ENCODE results near the gene LRMDA.

The LRMDA gene

DNA sequence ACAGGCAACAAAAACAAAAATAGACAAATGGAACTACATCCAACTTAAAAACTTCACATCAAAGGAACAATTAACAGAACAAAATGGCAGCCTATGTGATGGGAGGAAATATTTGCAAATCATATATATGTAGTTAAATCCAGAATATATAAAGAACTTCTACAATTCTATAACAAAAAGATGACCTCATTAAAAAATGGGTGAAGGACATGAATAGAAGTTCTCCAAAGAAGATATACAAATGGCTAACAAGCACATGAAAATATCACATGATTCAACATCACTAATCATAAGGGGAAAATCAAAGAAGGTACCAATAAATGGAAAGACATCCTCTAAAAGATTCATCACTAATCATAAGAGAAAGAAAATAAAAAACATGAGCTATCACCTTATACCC is 416.1 kb downstream of the LRMDA start:
- Mint-ChIP-seq H3K4me3 (no peak overlapping the region), H3K36me3 (no peaks in the 10 kb centered on the region), H3K27ac (no peak overlapping the region), H3K9me3 (no peaks in the 10 kb centered on the region), H3K4me1 (no peaks in the 10 kb centered on the region), H3K27me3 (peaks cover 9% of the 10 kb centered on the region)
- no peak for ATAC-seq

- Mint-ChIP-seq H3K27me3 (no peaks in the 10 kb centered on the region), H3K36me3 (no peaks in the 10 kb centered on the region), H3K9me3 (no peaks in the 10 kb centered on the region), H3K27ac (no peak overlapping the region), H3K4me1 (no peaks in the 10 kb centered on the region), H3K4me3 (no peak overlapping the region)
- ATAC-seq = no peak
Observed at GRCh38 chr10:75851580-75852345, 420.3 kb downstream of the LRMDA start.

GRCh38 chr10:75852851-75853484 is 421.5 kb downstream of the LRMDA start:
- no peaks in the 10 kb centered on the region for H3K4me1 Mint-ChIP-seq
- no peaks in the 10 kb centered on the region for H3K9me3 Mint-ChIP-seq
- no peaks in the 10 kb centered on the region for H3K27me3 Mint-ChIP-seq
- ATAC-seq = no peak
- H3K4me3 Mint-ChIP-seq = no peak overlapping the region
- no peaks in the 10 kb centered on the region for H3K36me3 Mint-ChIP-seq
- no peak overlapping the region for H3K27ac Mint-ChIP-seq

DNA sequence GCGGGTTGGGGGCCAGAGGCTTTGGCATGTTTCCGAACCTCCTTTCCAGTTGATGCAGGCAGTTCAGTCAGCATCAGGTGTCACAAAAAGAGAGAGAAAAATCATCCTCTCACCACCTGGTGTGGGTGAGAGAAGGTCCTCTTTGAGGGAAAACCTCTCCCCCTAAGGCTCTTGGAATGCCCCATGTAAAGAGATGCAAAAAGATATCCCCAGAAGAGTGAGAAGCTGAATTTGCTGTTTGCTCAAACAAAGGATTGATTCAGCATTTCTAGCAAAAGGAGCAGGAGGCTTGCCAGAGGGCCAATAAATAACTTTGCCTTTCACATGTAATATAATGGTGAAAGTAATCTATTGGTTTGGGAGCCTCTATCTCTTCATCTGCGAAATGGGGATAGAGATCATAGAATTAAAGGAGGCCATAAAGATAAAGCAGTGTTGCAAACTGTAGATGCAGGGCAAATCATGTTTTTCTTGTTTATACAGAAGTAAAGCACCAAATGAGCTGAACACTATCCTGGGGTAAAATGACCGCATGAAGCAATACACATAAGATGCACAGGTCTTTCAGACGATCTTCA is 425.9 kb downstream of the LRMDA start:
- ATAC-seq = no peak
- no peak overlapping the region for H3K4me3 Mint-ChIP-seq
- no peaks in the 10 kb centered on the region for H3K4me1 Mint-ChIP-seq
- no peaks in the 10 kb centered on the region for H3K9me3 Mint-ChIP-seq
- H3K36me3 Mint-ChIP-seq = no peaks in the 10 kb centered on the region
- H3K27ac Mint-ChIP-seq = no peak overlapping the region
- no peaks in the 10 kb centered on the region for H3K27me3 Mint-ChIP-seq

GRCh38 chr10:75857896-75858295 is 426.5 kb downstream of the LRMDA start:
- Mint-ChIP-seq H3K4me3 (no peak overlapping the region), H3K27ac (no peak overlapping the region), H3K27me3 (no peaks in the 10 kb centered on the region), H3K4me1 (no peaks in the 10 kb centered on the region), H3K9me3 (no peaks in the 10 kb centered on the region), H3K36me3 (no peaks in the 10 kb centered on the region)
- ATAC-seq = no peak

GRCh38 chr10:75858339-75858738 is 426.9 kb downstream of the LRMDA start:
- no peak for ATAC-seq
- Mint-ChIP-seq H3K36me3 (no peaks in the 10 kb centered on the region), H3K4me3 (no peak overlapping the region), H3K27me3 (no peaks in the 10 kb centered on the region), H3K4me1 (no peaks in the 10 kb centered on the region), H3K27ac (no peak overlapping the region), H3K9me3 (no peaks in the 10 kb centered on the region)

GRCh38 chr10:75859141-75859540 is 427.7 kb downstream of the LRMDA start:
- Mint-ChIP-seq H3K4me1 (no peaks in the 10 kb centered on the region), H3K27ac (no peak overlapping the region), H3K36me3 (no peaks in the 10 kb centered on the region), H3K9me3 (no peaks in the 10 kb centered on the region), H3K4me3 (no peak overlapping the region), H3K27me3 (no peaks in the 10 kb centered on the region)
- no peak for ATAC-seq

DNA sequence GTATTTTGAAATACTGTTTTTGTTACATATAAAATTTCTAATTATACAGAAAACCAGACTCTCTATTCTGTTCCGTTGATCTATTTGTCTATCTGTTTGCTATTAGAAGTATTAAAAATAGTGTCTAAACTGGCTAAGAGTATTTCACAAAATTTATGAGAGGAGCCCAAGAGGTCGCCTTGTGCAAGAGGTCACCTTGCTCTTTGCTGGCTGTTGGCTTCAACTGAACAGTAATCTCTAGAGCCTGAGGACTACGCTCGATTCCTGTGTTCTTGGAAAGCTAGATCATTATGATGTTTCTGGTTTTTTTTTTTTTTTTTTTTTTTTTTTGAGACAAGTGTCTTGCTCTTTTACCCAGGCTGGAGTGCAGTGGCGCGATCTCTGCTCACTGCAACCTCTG is 428.6 kb downstream of the LRMDA start:
- no peaks in the 10 kb centered on the region for H3K4me1 Mint-ChIP-seq
- H3K36me3 Mint-ChIP-seq = no peaks in the 10 kb centered on the region
- H3K27ac Mint-ChIP-seq = no peak overlapping the region
- H3K9me3 Mint-ChIP-seq = no peaks in the 10 kb centered on the region
- no peaks in the 10 kb centered on the region for H3K27me3 Mint-ChIP-seq
- no peak overlapping the region for H3K4me3 Mint-ChIP-seq
- no peak for ATAC-seq

- H3K36me3 Mint-ChIP-seq = no peaks in the 10 kb centered on the region
- no peaks in the 10 kb centered on the region for H3K27me3 Mint-ChIP-seq
- no peak overlapping the region for H3K27ac Mint-ChIP-seq
- no peak overlapping the region for H3K4me3 Mint-ChIP-seq
- no peaks in the 10 kb centered on the region for H3K9me3 Mint-ChIP-seq
- no peak for ATAC-seq
- H3K4me1 Mint-ChIP-seq = no peaks in the 10 kb centered on the region
Observed at GRCh38 chr10:75861582-75861981, 430.2 kb downstream of the LRMDA start.

GRCh38 chr10:75862935-75863334 is 431.5 kb downstream of the LRMDA start:
- Mint-ChIP-seq H3K27ac (no peak overlapping the region), H3K36me3 (no peaks in the 10 kb centered on the region), H3K9me3 (no peaks in the 10 kb centered on the region), H3K27me3 (no peaks in the 10 kb centered on the region), H3K4me1 (no peaks in the 10 kb centered on the region), H3K4me3 (no peak overlapping the region)
- ATAC-seq = no peak

GRCh38 chr10:75864717-75865116 is 433.3 kb downstream of the LRMDA start:
- Mint-ChIP-seq H3K9me3 (no peaks in the 10 kb centered on the region), H3K27ac (no peak overlapping the region), H3K27me3 (no peaks in the 10 kb centered on the region), H3K4me1 (no peaks in the 10 kb centered on the region), H3K4me3 (no peak overlapping the region), H3K36me3 (no peaks in the 10 kb centered on the region)
- no peak for ATAC-seq

GRCh38 chr10:75865413-75866299 is 434.2 kb downstream of the LRMDA start:
- peaks cover under 1% of the 10 kb centered on the region for H3K9me3 Mint-ChIP-seq
- ATAC-seq = no peak
- no peak overlapping the region for H3K4me3 Mint-ChIP-seq
- H3K27ac Mint-ChIP-seq = no peak overlapping the region
- no peaks in the 10 kb centered on the region for H3K36me3 Mint-ChIP-seq
- no peaks in the 10 kb centered on the region for H3K4me1 Mint-ChIP-seq
- H3K27me3 Mint-ChIP-seq = no peaks in the 10 kb centered on the region

DNA sequence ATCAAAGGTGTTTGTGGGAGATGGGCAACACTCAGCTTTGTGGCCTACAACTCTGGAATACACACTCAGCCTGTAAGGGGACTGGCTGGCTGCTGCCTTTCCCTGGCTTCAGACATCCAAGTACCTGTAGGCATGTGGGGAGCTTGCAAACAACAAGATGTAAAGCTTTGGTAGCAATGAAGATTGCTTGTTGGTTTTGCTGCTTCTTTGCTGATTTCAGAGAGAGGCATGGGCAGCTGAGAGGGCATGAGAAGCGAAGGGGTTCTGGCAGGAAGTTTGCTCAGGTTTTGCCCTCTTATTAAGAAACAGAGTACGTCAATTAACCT is 434.8 kb downstream of the LRMDA start:
- H3K36me3 Mint-ChIP-seq = no peaks in the 10 kb centered on the region
- H3K4me3 Mint-ChIP-seq = no peak overlapping the region
- no peak overlapping the region for H3K27ac Mint-ChIP-seq
- no peaks in the 10 kb centered on the region for H3K4me1 Mint-ChIP-seq
- no peaks in the 10 kb centered on the region for H3K27me3 Mint-ChIP-seq
- H3K9me3 Mint-ChIP-seq = peaks cover 5% of the 10 kb centered on the region
- ATAC-seq = no peak

DNA sequence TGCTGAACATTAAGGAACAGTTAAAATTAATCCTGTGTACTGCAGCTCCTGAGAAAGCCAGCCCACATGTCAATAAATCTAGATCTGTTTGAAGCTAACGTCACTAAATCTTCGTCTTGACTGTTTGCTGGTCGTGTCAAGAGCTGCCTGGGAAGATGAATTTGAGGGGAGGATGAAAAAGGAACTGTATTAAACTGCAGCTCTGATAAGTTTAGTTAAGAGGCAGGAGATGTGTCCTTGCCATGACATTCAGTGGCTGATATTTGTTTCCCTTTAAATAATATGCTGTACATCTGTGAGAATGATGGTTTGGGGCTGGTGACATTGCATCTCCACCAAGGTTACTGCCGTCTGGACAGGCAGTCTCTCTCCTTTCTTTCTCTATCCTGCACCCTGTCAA is 435.3 kb downstream of the LRMDA start:
- Mint-ChIP-seq H3K36me3 (no peaks in the 10 kb centered on the region), H3K27me3 (no peaks in the 10 kb centered on the region), H3K9me3 (peaks cover 5% of the 10 kb centered on the region), H3K4me1 (no peaks in the 10 kb centered on the region), H3K27ac (no peak overlapping the region), H3K4me3 (no peak overlapping the region)
- ATAC-seq = no peak

- no peak for ATAC-seq
- Mint-ChIP-seq H3K4me1 (no peaks in the 10 kb centered on the region), H3K9me3 (peaks cover 5% of the 10 kb centered on the region), H3K4me3 (no peak overlapping the region), H3K27ac (no peak overlapping the region), H3K36me3 (no peaks in the 10 kb centered on the region), H3K27me3 (no peaks in the 10 kb centered on the region)
Observed at GRCh38 chr10:75868574-75868973, 437.1 kb downstream of the LRMDA start.

Measured in stimulated activated memory B cell treated with anti-CD40 and anti-IgM and Interleukin-4, amounts not matched to agents 10 μg/mL and 1 μg/mL and 100 μg/mL, for 72 hours (primary cell).